Osteoblast (primary cell): ENCODE measurements around the gene ZBTB5. TPM values are rescaled to one million over a fixed set of nuclear protein-coding genes. Genes with fewer than 3 reads are reported as not detected.
"Not testable (repeated sequence)": the region's sequence is repeated elsewhere in the genome, so short reads cannot be mapped to it uniquely, and the experiment has no call there.

Experiments
- DNase-seq: peaks from one replicate; pipeline ENCODE4 v3.0.0; 2011; ENCODE audit warnings: low spot score, mixed read lengths; ENCODE audit not compliant: insufficient read length; ENCODE audit errors: missing footprints
- H2AFZ ChIP-seq: 2 replicates; pipeline ENCODE4 v1.6.0; 2011; ENCODE audit warnings: mild to moderate bottlenecking, low read length
- H3K27ac ChIP-seq: 2 replicates; pipeline ENCODE4 v1.5.1; 2011; ENCODE audit warnings: mild to moderate bottlenecking, low read depth, low read length, moderate library complexity
- H3K27me3 ChIP-seq: 2 replicates; pipeline ENCODE4 v1.6.0; 2012; ENCODE audit warnings: mild to moderate bottlenecking, control low read depth, inconsistent platforms, low read length, moderate library complexity; ENCODE audit not compliant: insufficient read depth
- H3K36me3 ChIP-seq: 2 replicates; pipeline ENCODE4 v1.5.1; 2011; ENCODE audit warnings: mild to moderate bottlenecking, low read length, control low read depth, moderate library complexity; ENCODE audit not compliant: insufficient read depth
- H3K4me1 ChIP-seq: 2 replicates; pipeline ENCODE4 v1.5.1; 2011; ENCODE audit warnings: mild to moderate bottlenecking, low read length, control low read depth, moderate library complexity; ENCODE audit not compliant: insufficient read depth
- H3K4me2 ChIP-seq: 2 replicates; pipeline ENCODE4 v1.6.0; 2011; ENCODE audit warnings: mild to moderate bottlenecking, low read length; ENCODE audit not compliant: insufficient read depth
- H3K4me3 ChIP-seq: fragments of 200-600 bp; sonication (generic); 3 replicates; pipeline ENCODE4 v1.5.1; 2012; ENCODE audit warnings: mild to moderate bottlenecking, low read length, inconsistent platforms; ENCODE audit not compliant: insufficient read depth
- H3K79me2 ChIP-seq: 2 replicates; pipeline ENCODE4 v1.6.0; 2012; ENCODE audit warnings: mild to moderate bottlenecking, low read length, control low read depth, inconsistent platforms; ENCODE audit not compliant: insufficient read depth
- H3K9me3 ChIP-seq: 2 replicates; pipeline ENCODE4 v1.5.1; 2011; ENCODE audit warnings: low read depth, low read length, control low read depth
- H4K20me1 ChIP-seq: 2 replicates; pipeline ENCODE4 v1.6.0; 2012; ENCODE audit warnings: mild to moderate bottlenecking, low read length, control low read depth; ENCODE audit not compliant: insufficient read depth
- CTCF ChIP-seq: IDR thresholded peaks from 2 replicates; pipeline ENCODE4 v1.5.1; 2011; ENCODE audit warnings: mild to moderate bottlenecking, low read depth, low read length, moderate library complexity; ENCODE audit errors: extremely low read depth
- total RNA-seq: library from RNA; depleted of rRNA; stranded (reverse); fragments of >200 nt; gene quantifications from 2 replicates; pipeline ENCODE4 v1.2.3, GENCODE V29; 2012

ZBTB5 gene
- total RNA-seq, 1 donor: 11.6 TPM

DNA sequence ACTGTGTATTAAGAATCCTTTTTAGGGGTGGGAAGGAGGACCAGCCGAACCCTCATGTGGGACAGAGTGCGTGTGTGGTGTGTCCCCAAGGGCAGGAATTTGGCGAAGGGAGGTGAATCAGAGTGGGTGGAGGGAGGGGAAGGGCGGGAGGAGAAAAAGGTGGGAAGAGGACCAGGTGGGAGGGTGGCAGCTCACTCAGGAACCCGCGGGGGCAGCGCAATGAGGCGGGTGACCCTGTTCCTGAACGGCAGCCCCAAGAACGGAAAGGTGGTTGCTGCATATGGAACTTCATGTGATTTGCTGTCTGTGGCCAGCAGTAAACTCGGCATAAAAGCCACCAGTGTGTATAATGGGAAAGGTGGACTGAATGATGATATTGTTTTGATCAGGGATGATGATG lies 11.7 kb upstream of the ZBTB5 start:
- Histone ChIP-seq H3K4me1 (peaks cover 5% of the 10 kb centered on the region), H3K27ac (no peak overlapping the region), H3K27me3 (peaks cover 7% of the 10 kb centered on the region), H3K79me2 (no peaks in the 10 kb centered on the region), H3K4me3 (no peak overlapping the region), H4K20me1 (no peaks in the 10 kb centered on the region), H3K36me3 (no peaks in the 10 kb centered on the region), H2AFZ (no peak overlapping the region), H3K4me2 (no peak overlapping the region), H3K9me3 (no peaks in the 10 kb centered on the region)
- DNase-seq: no peak
- TF ChIP-seq CTCF: no peak

- Histone ChIP-seq H3K4me1 (peaks cover 10% of the 10 kb centered on the region), H2AFZ (no peak overlapping the region), H3K79me2 (no peaks in the 10 kb centered on the region), H3K4me3 (no peak overlapping the region), H3K36me3 (no peaks in the 10 kb centered on the region), H3K27ac (no peak overlapping the region), H3K27me3 (peaks cover 4% of the 10 kb centered on the region), H3K9me3 (no peaks in the 10 kb centered on the region), H3K4me2 (no peak overlapping the region), H4K20me1 (no peaks in the 10 kb centered on the region)
- DNase-seq: no peak
- no peak for TF ChIP-seq CTCF
Observed at GRCh38 chr9:37474438-37474837, 9.2 kb upstream of the ZBTB5 start.

- H3K4me2 ChIP-seq, H4K20me1 ChIP-seq, H3K9me3 ChIP-seq, H3K4me3 ChIP-seq, H3K79me2 ChIP-seq, DNase-seq, H3K27ac ChIP-seq, H3K27me3 ChIP-seq, H2AFZ ChIP-seq, H3K36me3 ChIP-seq, H3K4me1 ChIP-seq: not testable (repeated sequence)
Observed at GRCh38 chr9:37473982-37474381, 8.7 kb upstream of the ZBTB5 start.

DNA sequence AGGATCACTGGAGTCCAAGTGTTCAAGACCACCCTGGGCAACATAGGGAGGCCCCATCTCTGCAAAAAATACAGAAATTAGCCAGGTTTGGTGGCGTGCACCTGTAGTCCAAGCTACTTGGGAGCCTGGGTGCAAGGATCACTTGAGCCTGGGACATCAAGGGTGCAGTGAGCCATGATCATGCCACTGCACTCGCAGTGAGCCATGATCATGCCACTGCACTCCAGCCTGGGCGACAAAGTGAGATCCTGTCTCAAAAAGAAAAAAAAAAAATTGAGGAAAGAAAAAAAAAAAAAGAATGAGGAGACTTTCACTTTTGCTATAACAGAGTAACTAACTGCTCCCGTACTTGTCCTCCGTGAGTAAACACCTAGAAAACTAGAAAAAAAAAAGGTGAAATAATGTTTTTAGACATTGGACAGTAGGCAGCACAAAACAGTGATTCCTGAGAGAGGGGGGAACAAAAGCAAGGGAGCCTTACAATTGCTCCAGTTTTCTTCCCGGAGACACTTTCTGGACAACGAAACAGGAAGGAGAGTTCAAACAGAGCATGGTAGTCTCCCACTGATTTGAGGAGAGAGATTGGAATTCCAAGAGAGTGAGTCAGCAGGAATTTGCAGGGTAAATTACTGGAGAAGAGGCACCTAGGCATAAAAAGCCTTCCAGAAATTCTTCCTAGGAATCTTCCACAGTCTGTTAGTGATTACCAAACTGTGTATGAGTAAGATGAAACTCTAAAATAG lies 6.9 kb upstream of the ZBTB5 start:
- Histone ChIP-seq H3K9me3 (no peaks in the 10 kb centered on the region), H3K36me3 (no peaks in the 10 kb centered on the region), H3K27ac (peak overlapping the region; percentile 89), H4K20me1 (no peaks in the 10 kb centered on the region), H3K4me1 (peaks cover 10% of the 10 kb centered on the region), H2AFZ (peak overlapping the region; percentile 45), H3K4me2 (peak overlapping the region; percentile 88), H3K79me2 (no peaks in the 10 kb centered on the region), H3K4me3 (peak overlapping the region; percentile 66), H3K27me3 (no peaks in the 10 kb centered on the region)
- no peak for TF ChIP-seq CTCF
- peak; percentile 82 for DNase-seq
